ENCODE data around the gene SETD7. TPM values are rescaled to one million over a fixed set of nuclear protein-coding genes. Genes with fewer than 3 reads are reported as not detected.

Gene SETD7
- total and polyA plus RNA-seq, 2 of the 8 experiments (the other 6 are each of a cell fraction or from before 2014, with no cell fraction given), result 1.5 to 4.6 TPM

GRCh38 chr4:139526928-139527327 is 29.1 kb downstream of the SETD7 start (continued):
- TF ChIP-seq JUN (IDR thresholded peaks at IDR 0.05; ENCODE audit: low read depth, low read length) (no peak), RNF2 (IDR thresholded peaks at IDR 0.05; ENCODE audit: borderline replicate concordance, low read depth, low read length, missing control alignments, poor library complexity, severe bottlenecking) (no peak), GABPA (IDR thresholded peaks at IDR 0.05; ENCODE audit: borderline replicate concordance, insufficient read depth, low read length) (no peak), USF2 (IDR thresholded peaks at IDR 0.05; ENCODE audit: low read length) (no peak), RXRA (IDR thresholded peaks at IDR 0.05; ENCODE audit: insufficient read depth, low read depth, low read length) (no peak), EZH2 (IDR thresholded peaks at IDR 0.05; ENCODE audit: low read depth, low read length, severe bottlenecking) (no peak), KDM1A (IDR thresholded peaks at IDR 0.05; ENCODE audit: borderline replicate concordance, low read length) (no peak), BACH1 (IDR thresholded peaks at IDR 0.05; ENCODE audit: low read length) (no peak)

Data from H1 (cell line).